Endothelial cell of umbilical vein (primary cell): ENCODE measurements around the gene BANK1. TPM values are rescaled to one million over a fixed set of nuclear protein-coding genes. Genes with fewer than 3 reads are reported as not detected.

Source experiments
- BruUV-seq: library from RNA; stranded (reverse); fragments of 400-500 nt; replicated peaks from 2 replicates; lab custom pipeline; 2021; lab: Mats Ljungman, UMichigan
- CTCF ChIA-PET: fragments of 300-600, 350-600 bp; sonication (Branson Sonifier 250); formaldehyde crosslinking; loops from one replicate; lab custom pipeline; 2021; ENCODE audit warnings: antibody characterized with exemption, inconsistent platforms; lab: Charles Lee
- POLR2A ChIA-PET: fragments of 300-600, 350-600 bp; sonication (Branson Sonifier 250); formaldehyde crosslinking; loops from one replicate; lab custom pipeline; 2021; ENCODE audit warnings: antibody characterized with exemption, inconsistent platforms; lab: Charles Lee
- DNase-seq: peaks from one replicate; pipeline ENCODE4 v3.0.0-alpha.2; 2011; ENCODE audit warnings: low read depth, low spot score
- FAIRE-seq: peaks from 2 replicates; lab custom pipeline; 2011; peaks lifted over from hg19 to GRCh38; lab: Jason Lieb, UNC
- H2AFZ ChIP-seq: 2 replicates; pipeline ENCODE4 v1.6.0; 2012; ENCODE audit warnings: low read depth, low read length, control low read depth, inconsistent platforms
- H3K27ac ChIP-seq: 2 replicates; pipeline ENCODE4 v1.5.1; 2011; ENCODE audit warnings: low read depth, mild to moderate bottlenecking, control low read depth, low read length, moderate library complexity; ENCODE audit not compliant: insufficient read depth
- H3K27me3 ChIP-seq, 2 experiments: 2 replicates each; pipeline versions ENCODE4 v1.6.0 to v1.6.1; 2011; ENCODE audit warnings: low read length in 2 of 2, mixed read lengths in 1 of 2; ENCODE audit not compliant: control insufficient read depth in 2 of 2, insufficient read depth in 2 of 2
- H3K36me3 ChIP-seq, 2 experiments: 2 replicates in 1 of 2; 3 replicates in 1 of 2; pipeline ENCODE4 v1.5.1; 2011; ENCODE audit warnings: low read length in 2 of 2, mild to moderate bottlenecking in 1 of 2, moderate library complexity in 1 of 2; ENCODE audit not compliant: control insufficient read depth in 2 of 2, insufficient read depth in 2 of 2; ENCODE audit errors: extremely low read depth in 1 of 2
- H3K4me1 ChIP-seq: 3 replicates; pipeline ENCODE4 v1.5.1; 2011; ENCODE audit warnings: mild to moderate bottlenecking, low read length; ENCODE audit not compliant: control insufficient read depth, insufficient read depth; ENCODE audit errors: extremely low read depth
- H3K4me2 ChIP-seq: 2 replicates; pipeline ENCODE4 v1.6.1; 2011; ENCODE audit warnings: low read length, control low read depth, mixed read lengths; ENCODE audit not compliant: insufficient read depth
- H3K4me3 ChIP-seq, 3 experiments: fragments of 200-600 bp in 1 of 3; sonication (generic), shearing (Covaris generic) in 1 of 3; replicated peaks in 1 of 3; 2 replicates each; pipeline ENCODE4 v1.5.1; 2011 to 2016; ENCODE audit warnings: control low read depth in 3 of 3, low read length in 3 of 3, mild to moderate bottlenecking in 2 of 3, inconsistent platforms in 1 of 3, low read depth in 1 of 3, moderate library complexity in 1 of 3; ENCODE audit not compliant: insufficient read depth in 1 of 3
- H3K79me2 ChIP-seq: 2 replicates; pipeline ENCODE4 v1.6.0; 2012; ENCODE audit warnings: low read length, inconsistent platforms; ENCODE audit not compliant: control insufficient read depth, insufficient read depth
- H3K9ac ChIP-seq: replicated peaks from 2 replicates; pipeline ENCODE3; 2011; ENCODE audit warnings: low read length, control low read depth; ENCODE audit not compliant: insufficient read depth; ENCODE audit errors: extremely low read depth
- H3K9me1 ChIP-seq: replicated peaks from 3 replicates; pipeline ENCODE4 v1.6.0; 2011; ENCODE audit warnings: mild to moderate bottlenecking, low read length; ENCODE audit not compliant: control insufficient read depth, insufficient read depth; ENCODE audit errors: extremely low read depth
- H3K9me3 ChIP-seq: replicated peaks from 2 replicates; pipeline ENCODE4 v1.5.1; 2012; ENCODE audit warnings: low read length, inconsistent platforms; ENCODE audit not compliant: control insufficient read depth, insufficient read depth
- H4K20me1 ChIP-seq: replicated peaks from 2 replicates; pipeline ENCODE3; 2011; ENCODE audit warnings: mild to moderate bottlenecking, low read length; ENCODE audit not compliant: control insufficient read depth, insufficient read depth; ENCODE audit errors: extremely low read depth
- CTCF ChIP-seq, 2 donors: IDR thresholded peaks; 1 replicate in 1 of 2; 2 replicates in 1 of 2; pipeline ENCODE4 v1.5.1; 2011; ENCODE audit warnings: low read length in 2 of 2, mild to moderate bottlenecking in 2 of 2, moderate library complexity in 2 of 2, control low read depth in 1 of 2, inconsistent platforms in 1 of 2, low read depth in 1 of 2; ENCODE audit not compliant: insufficient read depth in 1 of 2; ENCODE audit errors: extremely low read depth in 1 of 2
- EZH2 ChIP-seq: IDR thresholded peaks from 2 replicates; pipeline ENCODE4 v1.6.1; 2012; ENCODE audit warnings: borderline replicate concordance, low read depth, mild to moderate bottlenecking, moderate library complexity, low read length, inconsistent platforms; ENCODE audit not compliant: severe bottlenecking
- FOS ChIP-seq: IDR thresholded peaks from 2 replicates; pipeline ENCODE4 v1.6.1; 2011; ENCODE audit warnings: mild to moderate bottlenecking, low read length, moderate library complexity, borderline replicate concordance; ENCODE audit not compliant: insufficient read depth
- GATA2 ChIP-seq: IDR thresholded peaks from 2 replicates; pipeline ENCODE4 v1.7.0; 2011; ENCODE audit warnings: low read depth, mild to moderate bottlenecking, moderate library complexity, mixed read lengths, low read length; ENCODE audit not compliant: insufficient read length, insufficient read depth
- JUN ChIP-seq: IDR thresholded peaks from 2 replicates; pipeline ENCODE4 v1.6.1; 2011; ENCODE audit warnings: borderline replicate concordance, low read depth; ENCODE audit not compliant: insufficient read length, insufficient read depth
- MYC ChIP-seq: IDR thresholded peaks from one replicate; pipeline ENCODE4 v1.6.1; 2011; ENCODE audit warnings: mild to moderate bottlenecking, low read depth, low read length
- POLR2A ChIP-seq: IDR thresholded peaks from 2 replicates; pipeline ENCODE4 v1.6.1; 2012; ENCODE audit warnings: low read depth, mild to moderate bottlenecking, control low read depth, low read length
- POLR2AphosphoS5 ChIP-seq: IDR thresholded peaks from 2 replicates; pipeline ENCODE4 v1.6.1; 2012; ENCODE audit warnings: low read depth, mild to moderate bottlenecking, control low read depth, low read length, moderate library complexity; ENCODE audit not compliant: insufficient read depth
- dilution Hi-C: fragments of 300-500 bp; cut with MboI; formaldehyde crosslinking; loops from one replicate; pipeline ENCODE4 v1.15.0; 2019; ENCODE audit warnings: low sequenced_read_pairs; ENCODE audit not compliant: extremely low pct_ligation_motif_present
- intact Hi-C: fragments of 100-400 bp; cut with micrococcal nuclease; formaldehyde crosslinking; loops from one replicate; pipeline ENCODE4 v1.10.0; 2022
- polyA plus RNA-seq, 4 experiments: library from polyadenylated mRNA; depleted of rRNA in 3 of 4; stranded (reverse) in 3 of 4; unstranded in 1 of 4; fragments of >200 nt; gene quantifications; 2 replicates each; pipeline versions ENCODE4 v1.2.1 to v1.2.3, GENCODE V29; 2011 to 2012; ENCODE audit warnings: missing spikeins in 1 of 4
- total RNA-seq: library from RNA; stranded (reverse); gene quantifications from 2 replicates; pipeline ENCODE4 v1.2.3, GENCODE V29; 2021
- TF ChIP-seq, protein P1 (sequence below): IDR thresholded peaks from 2 replicates; pipeline ENCODE4 v1.6.1; 2011; ENCODE audit not compliant: insufficient read depth, insufficient read length

BANK1 gene
- total and polyA plus RNA-seq, 2 donors (not counting 3 experiments of a cell fraction or from before 2014, with no cell fraction given), result 0.29 to 0.32 TPM

GRCh38 chr4:101993842-101994775, 203.6 kb downstream of the BANK1 start:
- dilution Hi-C loops (no loop called here), intact Hi-C loops (no loop called here)
- Histone ChIP-seq H3K9me3 (no peaks in the 10 kb centered on the region), H2AFZ (no peak overlapping the region), H3K27me3 (no peaks in the 10 kb centered on the region), H3K9me1 (no peaks in the 10 kb centered on the region), H3K4me1 (no peaks in the 10 kb centered on the region), H3K27ac (no peak overlapping the region), H3K36me3 (no peaks in the 10 kb centered on the region), H3K79me2 (no peaks in the 10 kb centered on the region), H4K20me1 (no peaks in the 10 kb centered on the region), H3K4me3 (no peak overlapping the region), H3K9ac (no peak overlapping the region), H3K4me2 (no peak overlapping the region)
- DNase-seq, result no peak
- no peak for FAIRE-seq
- CTCF ChIA-PET, result no interaction called here
- POLR2A ChIA-PET, result no interaction called here
- no peak for TF ChIP-seq CTCF (IDR thresholded peaks at IDR 0.05; ENCODE audit: extremely low read depth in 1 of 2, insufficient read depth in 1 of 2, low read depth in 1 of 2, low read length in 2 of 2)
- TF ChIP-seq EZH2, result no peak
- no peak for TF ChIP-seq FOS
- TF ChIP-seq POLR2A, result no peak
- no peak for TF ChIP-seq MYC
- TF ChIP-seq GATA2, result no peak
- TF ChIP-seq JUN, result no peak
- TF ChIP-seq, protein P1, sequence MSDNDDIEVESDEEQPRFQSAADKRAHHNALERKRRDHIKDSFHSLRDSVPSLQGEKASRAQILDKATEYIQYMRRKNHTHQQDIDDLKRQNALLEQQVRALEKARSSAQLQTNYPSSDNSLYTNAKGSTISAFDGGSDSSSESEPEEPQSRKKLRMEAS, result no peak
- TF ChIP-seq POLR2AphosphoS5, result no peak
- no TSS peak for BruUV-seq
